Brain microvascular endothelial cell (primary cell): Measurements from ENCODE around the gene TIRAP.

Experiments used
- DNase-seq: peaks from one replicate; pipeline ENCODE4 v3.0.0-alpha.2; 2020
- H3K27ac ChIP-seq: fragments of 250-450 bp; sonication (Bioruptor Pico); 2 replicates; pipeline ENCODE4 v1.5.1; 2020; ENCODE audit warnings: mild to moderate bottlenecking, moderate library complexity
- H3K27me3 ChIP-seq: fragments of 250-450 bp; sonication (Bioruptor Pico); replicated peaks from 2 replicates; pipeline ENCODE4 v1.5.1; 2020; ENCODE audit warnings: mild to moderate bottlenecking
- H3K36me3 ChIP-seq: fragments of 250-450 bp; sonication (Bioruptor Pico); replicated peaks from 2 replicates; pipeline ENCODE4 v1.5.1; 2020; ENCODE audit warnings: mild to moderate bottlenecking
- H3K4me3 ChIP-seq: 2 replicates; pipeline ENCODE4 v1.5.1; 2011; ENCODE audit warnings: low read depth, mild to moderate bottlenecking, control low read depth, low read length, moderate library complexity
- CTCF ChIP-seq: IDR thresholded peaks from 2 replicates; pipeline ENCODE4 v1.5.1; 2011; ENCODE audit warnings: low read depth, mild to moderate bottlenecking, moderate library complexity, low read length, control low read depth, inconsistent platforms; ENCODE audit errors: missing control alignments
- in situ Hi-C: cut with HindIII; loops from 2 replicates; pipeline ENCODE4 v1.10.0; 2017; ENCODE audit warnings: low sequenced_read_pairs, low pct_ligation_motif_present

Gene TIRAP

GRCh38 chr11:126310992-126311310, 28.1 kb downstream of the TIRAP start:
- DNase-seq, result no peak
- no peak for TF ChIP-seq CTCF
- in situ Hi-C loops, result no loop called here
- Histone ChIP-seq H3K27me3 (no peaks in the 10 kb centered on the region), H3K27ac (no peak overlapping the region), H3K4me3 (no peak overlapping the region), H3K36me3 (no peaks in the 10 kb centered on the region)

GRCh38 chr11:126311401-126312291, 28.8 kb downstream of the TIRAP start:
- in situ Hi-C loops, result no loop called here
- H3K27me3 ChIP-seq, result no peaks in the 10 kb centered on the region
- no peak for DNase-seq
- no peak overlapping the region for H3K27ac ChIP-seq
- no peak overlapping the region for H3K4me3 ChIP-seq
- no peak for TF ChIP-seq CTCF
- no peaks in the 10 kb centered on the region for H3K36me3 ChIP-seq

- H3K27me3 ChIP-seq, result no peaks in the 10 kb centered on the region
- no peak for DNase-seq
- no peak overlapping the region for H3K27ac ChIP-seq
- no peak for TF ChIP-seq CTCF
- in situ Hi-C loops, result no loop called here
- H3K4me3 ChIP-seq, result no peak overlapping the region
- no peaks in the 10 kb centered on the region for H3K36me3 ChIP-seq
Observed at GRCh38 chr11:126312961-126313360, 30.1 kb downstream of the TIRAP start.

GRCh38 chr11:126313826-126314225, 30.9 kb downstream of the TIRAP start:
- TF ChIP-seq CTCF, result no peak
- Histone ChIP-seq H3K27ac (no peak overlapping the region), H3K4me3 (no peak overlapping the region), H3K27me3 (no peaks in the 10 kb centered on the region), H3K36me3 (no peaks in the 10 kb centered on the region)
- in situ Hi-C loops, result no loop called here
- DNase-seq, result no peak

GRCh38 chr11:126317432-126317755, 34.5 kb downstream of the TIRAP start:
- Histone ChIP-seq H3K27me3 (no peaks in the 10 kb centered on the region), H3K27ac (peak overlapping the region; percentile 61), H3K4me3 (no peak overlapping the region), H3K36me3 (no peaks in the 10 kb centered on the region)
- DNase-seq, result no peak
- no peak for TF ChIP-seq CTCF
- in situ Hi-C loops, result no loop called here
